BJ (cell line): ENCODE results near the gene CYP11A1. TPM values are rescaled to one million over a fixed set of nuclear protein-coding genes. Genes with fewer than 3 reads are reported as not detected.

Source experiments
- CTCF ChIA-PET: fragments of 350-600 bp; formaldehyde crosslinking; extraction: SDS; loops from one replicate; lab custom pipeline; 2021; ENCODE audit warnings: antibody characterized with exemption, inconsistent platforms; lab: Yijun Ruan, JAX
- POLR2A ChIA-PET: fragments of 300-600 bp; sonication (Branson Sonifier 250); formaldehyde crosslinking; extraction: SDS; loops from one replicate; lab custom pipeline; 2021; ENCODE audit warnings: antibody characterized with exemption; lab: Charles Lee
- DNase-seq: peaks from one replicate; pipeline ENCODE4 v3.0.0-alpha.2; 2011; ENCODE audit warnings: low read depth
- H3K27me3 ChIP-seq: 2 replicates; pipeline ENCODE4 v1.6.0; 2011; ENCODE audit warnings: low read length; ENCODE audit not compliant: control insufficient read depth, insufficient read depth
- H3K36me3 ChIP-seq: 2 replicates; pipeline ENCODE4 v1.5.1; 2011; ENCODE audit warnings: low read length; ENCODE audit not compliant: control insufficient read depth, insufficient read depth
- H3K4me3 ChIP-seq: 2 replicates; pipeline ENCODE4 v1.5.1; 2011; ENCODE audit warnings: low read depth, mild to moderate bottlenecking, control low read depth, low read length
- CTCF ChIP-seq: IDR thresholded peaks from 2 replicates; pipeline ENCODE4 v1.5.1; 2011; ENCODE audit warnings: low read depth, mild to moderate bottlenecking, control low read depth, inconsistent platforms, low read length, moderate library complexity; ENCODE audit not compliant: insufficient read depth
- polyA plus RNA-seq: library from polyadenylated mRNA; depleted of rRNA; stranded (reverse); fragments of >200 nt; gene quantifications from 2 replicates; pipeline ENCODE4 v1.2.3, GENCODE V29; 2011

CYP11A1 gene
- polyA plus RNA-seq, 1 experiment, result 0.70 TPM

- Histone ChIP-seq H3K36me3 (no peaks in the 10 kb centered on the region), H3K27me3 (peaks cover 26% of the 10 kb centered on the region), H3K4me3 (no peak overlapping the region)
- TF ChIP-seq CTCF, result no peak
- ChIA-PET POLR2A (no interaction called here), CTCF (interaction anchor here (1.1 to 2.2 kb wide), 2 partner anchors 178 to 333 kb away, joined by 4 to 12 read pairs; no protein-coding TSS in a partner anchor)
- DNase-seq, result no peak
These were observed 61.8 kb downstream of the CYP11A1 start for GRCh38 chr15:74305687-74306086.

GRCh38 chr15:74304431-74304830 lies 63.0 kb downstream of the CYP11A1 start:
- DNase-seq, result no peak
- ChIA-PET CTCF (interaction anchor here (0.7 to 2.2 kb wide), 12 partner anchors 15 to 332 kb away, joined by 3 to 12 read pairs (median 4); partner anchors contain the start of gene ISLR), POLR2A (no interaction called here)
- no peak for TF ChIP-seq CTCF
- Histone ChIP-seq H3K27me3 (peaks cover 29% of the 10 kb centered on the region), H3K36me3 (no peaks in the 10 kb centered on the region), H3K4me3 (no peak overlapping the region)

- Histone ChIP-seq H3K36me3 (no peaks in the 10 kb centered on the region), H3K27me3 (peaks cover 29% of the 10 kb centered on the region), H3K4me3 (no peak overlapping the region)
- CTCF ChIA-PET, result interaction anchor here (0.7 to 2.2 kb wide), 13 partner anchors 14 to 255 kb away, joined by 3 to 12 read pairs (median 3); no protein-coding TSS in a partner anchor
- DNase-seq, result no peak
- no peak for TF ChIP-seq CTCF
- POLR2A ChIA-PET, result no interaction called here
These were observed 63.6 kb downstream of the CYP11A1 start for GRCh38 chr15:74303741-74304309.

- peaks cover 29% of the 10 kb centered on the region for H3K27me3 ChIP-seq
- DNase-seq, result no peak
- ChIA-PET POLR2A (no interaction called here), CTCF (interaction anchor here (0.6 to 2.1 kb wide), 7 partner anchors 11 to 175 kb away, joined by 3 to 11 read pairs (median 3); no protein-coding TSS in a partner anchor)
- H3K36me3 ChIP-seq, result no peaks in the 10 kb centered on the region
- no peak overlapping the region for H3K4me3 ChIP-seq
- peak; percentile 72 for TF ChIP-seq CTCF
These were observed 64.6 kb downstream of the CYP11A1 start for GRCh38 chr15:74302821-74303359.

- no peak for DNase-seq
- POLR2A ChIA-PET, result no interaction called here
- CTCF ChIA-PET, result interaction anchor here (0.6 to 2.2 kb wide), 7 partner anchors 10 to 328 kb away, joined by 3 to 11 read pairs (median 4); no protein-coding TSS in a partner anchor
- H3K27me3 ChIP-seq, result peaks cover 25% of the 10 kb centered on the region
- TF ChIP-seq CTCF, result no peak
- no peak overlapping the region for H3K4me3 ChIP-seq
- H3K36me3 ChIP-seq, result no peaks in the 10 kb centered on the region
These were observed 65.7 kb downstream of the CYP11A1 start for GRCh38 chr15:74301583-74302361.
